Activated CD8-positive, alpha-beta memory T cell treated with anti-CD3 and anti-CD28 coated beads, Interleukin-2, amount 50 U/mL, for 1 hour (primary cell): ENCODE results near the gene DSTN.

ENCODE experiments used
- DNase-seq: peaks from one replicate; pipeline ENCODE4 v3.0.0-alpha.2; 2020; ENCODE audit errors: extremely low read depth

DSTN gene

DNA sequence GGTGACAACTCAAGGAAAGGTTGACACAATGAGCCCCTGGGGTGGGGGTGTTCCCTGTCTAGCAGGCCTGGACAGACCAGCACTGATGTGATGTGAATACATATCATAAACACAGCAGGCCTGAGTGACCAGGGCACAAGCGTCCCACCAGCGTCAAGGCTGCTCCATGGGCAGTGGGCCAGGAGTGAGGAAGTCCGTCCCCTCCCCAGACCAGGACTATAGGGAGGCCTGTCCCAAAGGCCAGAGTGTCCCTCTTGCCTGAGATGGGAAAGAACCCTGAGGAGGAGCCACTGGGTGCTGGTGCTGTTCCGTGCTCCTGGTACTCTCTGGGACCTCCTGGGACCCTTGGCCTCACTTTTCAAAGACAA, 67.5 kb downstream of the DSTN start:
- no peak for DNase-seq

DNA sequence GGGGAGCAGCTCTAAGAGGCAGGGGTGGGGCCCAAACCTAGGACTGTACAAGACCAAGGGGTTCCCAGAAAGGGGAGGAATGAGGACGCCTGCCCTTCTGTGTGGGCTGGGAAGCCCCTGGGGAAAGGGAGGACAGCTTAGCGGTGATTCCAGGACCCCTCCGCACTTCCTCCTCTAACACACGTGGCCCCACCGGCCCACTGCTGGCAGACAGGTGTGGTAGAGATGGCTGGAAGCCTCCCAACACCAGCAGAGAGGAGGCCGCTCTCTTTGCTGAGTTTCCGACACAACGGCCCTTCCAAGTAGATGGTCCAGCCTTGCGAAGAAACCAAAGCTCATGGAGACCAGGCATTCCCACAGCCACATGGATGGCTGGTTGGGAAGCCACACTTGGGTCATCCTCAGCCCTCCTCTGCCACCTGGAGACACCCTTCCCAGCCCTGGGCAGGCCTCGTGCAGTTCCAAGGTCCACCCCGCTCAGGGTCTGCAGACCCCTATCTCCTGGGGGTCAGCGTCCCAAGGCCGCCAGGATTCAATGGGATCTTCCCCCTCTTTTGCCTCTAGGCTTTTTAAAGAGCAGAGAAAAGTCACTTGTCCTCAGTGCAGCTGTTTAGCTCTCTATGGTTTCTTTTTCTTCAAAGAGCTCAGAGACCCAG, 68.2 kb downstream of the DSTN start:
- no peak for DNase-seq

DNA sequence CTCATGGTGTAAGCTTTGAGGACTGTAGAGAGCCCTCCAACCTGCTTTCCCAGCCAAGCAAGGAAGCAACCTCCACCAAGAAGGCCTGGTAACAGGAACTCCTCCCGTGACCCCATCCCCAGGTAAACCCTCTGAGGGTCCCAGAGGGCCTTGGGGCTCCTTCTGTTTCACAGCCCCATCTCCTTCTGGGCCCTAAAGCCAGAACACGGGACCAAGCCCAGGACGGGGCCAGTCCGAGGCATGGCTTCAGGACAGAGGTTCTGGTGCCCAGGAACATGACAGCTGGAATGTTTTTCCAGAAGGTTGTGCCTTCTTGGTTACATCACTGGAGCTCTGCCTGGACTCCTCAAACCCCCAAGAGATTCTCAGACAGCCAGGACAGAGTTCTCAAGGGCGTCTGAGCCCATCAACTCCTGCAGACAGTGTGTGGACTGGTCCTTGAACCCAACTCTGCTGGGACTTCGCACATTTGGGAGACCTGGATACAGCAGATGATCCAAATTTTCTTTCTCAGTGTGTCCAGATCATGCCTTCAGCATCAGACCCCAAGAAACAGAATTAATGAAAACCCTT, 69.0 kb downstream of the DSTN start:
- no peak for DNase-seq

DNA sequence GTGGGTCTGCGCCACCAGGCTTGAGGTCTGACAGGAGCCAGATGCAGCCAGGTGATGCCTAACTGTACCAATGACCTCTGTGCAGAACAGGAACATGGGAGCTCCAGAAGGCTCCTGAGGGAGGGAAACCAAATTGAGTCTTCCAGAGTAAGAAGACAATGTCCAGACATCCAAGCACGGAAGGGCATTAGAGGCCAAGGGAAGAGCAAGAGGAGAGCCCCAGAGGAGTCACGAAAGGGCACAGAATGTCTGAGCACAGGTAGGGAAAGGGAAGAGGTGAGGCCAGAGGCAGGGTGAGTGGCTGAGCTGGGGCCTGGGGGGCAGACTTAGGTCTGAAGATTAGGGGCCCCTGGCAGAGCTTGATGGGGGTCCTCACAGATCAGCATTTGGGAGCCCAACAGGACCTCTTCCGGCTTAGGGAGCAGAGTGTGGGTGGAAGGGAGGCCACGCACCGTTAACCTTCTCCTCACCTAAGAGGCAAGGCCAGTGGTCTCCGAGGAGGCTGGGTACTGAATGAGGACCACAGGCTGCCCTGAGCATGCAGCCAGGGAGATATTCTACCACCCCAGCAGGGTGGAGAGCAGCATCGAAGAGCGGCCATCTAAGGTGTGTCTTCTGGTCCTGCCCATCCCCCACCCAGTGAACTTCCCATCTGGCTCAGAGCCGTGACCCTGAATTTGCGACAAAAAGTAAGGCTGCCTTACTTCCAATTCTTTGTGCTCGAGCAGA, 70.4 kb downstream of the DSTN start:
- DNase-seq: no peak

DNA sequence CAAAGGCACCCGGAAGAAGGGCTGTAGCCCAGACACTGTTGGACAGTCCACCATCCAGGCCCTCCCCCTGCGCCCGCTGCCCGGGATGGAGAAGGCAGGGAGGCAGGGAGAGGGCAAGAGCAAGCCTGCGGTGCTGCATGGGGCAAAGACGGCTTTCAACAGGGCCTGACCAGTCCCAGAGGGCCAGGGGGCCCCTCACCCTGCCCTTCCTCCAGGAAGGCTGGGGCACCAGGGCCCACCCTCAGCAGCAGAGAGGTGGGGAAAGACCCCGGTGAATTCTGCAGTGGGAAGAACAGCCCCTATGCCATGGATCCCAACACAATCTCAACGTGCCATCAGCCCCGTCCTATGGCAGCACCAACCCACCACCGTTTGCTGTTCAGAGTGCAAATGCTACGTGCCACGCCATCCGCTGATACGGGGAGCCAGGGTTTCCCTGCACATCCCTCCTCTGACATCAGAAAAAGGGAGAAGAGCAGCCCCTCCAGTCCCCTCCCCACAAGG, 71.1 kb downstream of the DSTN start:
- DNase-seq: no peak

DNA sequence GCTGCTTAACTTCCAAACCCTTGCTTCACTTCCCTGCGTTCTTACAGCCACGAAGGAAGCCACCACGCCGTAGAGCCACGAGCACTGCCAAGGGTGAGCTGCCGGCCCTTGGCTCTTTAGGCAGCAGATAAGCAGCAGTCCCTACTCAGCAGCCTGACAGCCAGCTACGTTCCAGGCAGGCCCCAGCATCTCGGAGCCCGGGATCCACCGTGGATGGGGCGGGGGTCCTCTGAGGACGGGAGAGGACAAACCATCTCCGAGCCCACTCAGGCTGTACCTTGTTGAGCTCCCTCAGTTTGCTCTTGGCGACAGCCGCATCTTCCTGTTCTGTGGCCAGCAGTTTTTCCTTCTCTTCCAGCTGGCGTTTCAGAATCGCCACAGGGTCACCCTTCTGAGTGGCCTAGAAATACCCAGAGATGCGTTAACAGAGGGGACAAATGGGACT, 71.7 kb downstream of the DSTN start:
- DNase-seq: no peak

DNA sequence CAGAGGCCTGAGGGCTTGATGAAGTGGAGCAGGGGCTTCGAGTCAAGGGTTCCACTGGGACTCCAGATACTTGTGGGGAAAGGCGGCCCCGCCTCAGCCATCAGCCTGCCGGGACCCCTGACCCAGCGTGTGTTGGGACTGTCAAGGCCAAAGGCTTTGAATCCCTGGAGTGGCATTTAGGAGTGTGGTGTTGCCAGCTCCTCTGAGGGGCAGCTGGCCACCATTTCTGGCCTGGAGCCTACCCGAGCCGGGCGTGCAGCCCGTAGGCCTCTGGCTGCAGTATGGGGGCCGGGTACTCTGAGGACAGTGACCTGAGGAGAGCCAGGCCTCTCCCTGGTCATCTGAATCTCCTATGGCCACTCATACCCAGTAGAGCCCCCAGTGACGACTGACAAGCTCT, 72.1 kb downstream of the DSTN start:
- DNase-seq: no peak

DNA sequence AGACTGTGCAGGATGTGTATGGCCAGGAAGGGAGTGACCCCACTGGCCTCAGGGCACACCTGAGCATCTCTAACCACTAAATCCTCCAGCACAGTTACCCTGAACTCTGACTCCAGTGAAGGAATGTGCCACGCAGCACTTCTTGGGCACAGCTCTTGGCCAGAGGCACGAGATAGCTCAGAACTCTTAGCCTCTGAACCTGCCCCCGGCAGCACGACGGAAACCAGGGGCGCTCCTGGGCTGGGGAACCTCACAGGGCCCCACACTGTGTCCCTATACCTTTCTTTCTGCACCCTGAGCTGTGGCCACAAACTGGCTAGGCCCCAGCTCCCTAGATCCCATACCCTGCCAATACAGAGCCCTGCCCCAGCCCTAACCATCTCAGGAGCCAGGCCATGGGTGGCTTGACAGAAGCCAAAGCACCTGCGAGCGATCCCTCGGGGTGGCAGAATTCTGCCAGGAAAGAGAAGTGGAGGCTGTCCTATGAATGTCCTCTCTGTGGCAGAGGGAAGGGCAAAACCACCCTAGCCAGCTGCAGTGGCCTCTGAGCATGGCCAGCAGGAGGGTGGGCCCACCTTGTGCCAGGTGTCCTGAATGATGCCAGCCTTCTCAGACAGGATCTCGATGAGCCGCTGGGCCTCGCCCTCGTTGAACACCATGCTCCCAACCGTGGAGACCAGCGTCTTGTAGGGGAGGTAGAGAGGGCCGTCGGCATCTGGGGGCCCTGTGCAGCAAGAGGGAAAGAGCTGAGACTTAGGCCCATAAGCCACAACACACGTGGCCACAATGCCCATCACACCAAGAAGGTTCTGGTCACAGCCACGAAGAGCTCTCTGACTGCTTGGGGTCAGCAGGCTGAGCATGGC, 72.8 kb downstream of the DSTN start:
- DNase-seq: no peak

DNA sequence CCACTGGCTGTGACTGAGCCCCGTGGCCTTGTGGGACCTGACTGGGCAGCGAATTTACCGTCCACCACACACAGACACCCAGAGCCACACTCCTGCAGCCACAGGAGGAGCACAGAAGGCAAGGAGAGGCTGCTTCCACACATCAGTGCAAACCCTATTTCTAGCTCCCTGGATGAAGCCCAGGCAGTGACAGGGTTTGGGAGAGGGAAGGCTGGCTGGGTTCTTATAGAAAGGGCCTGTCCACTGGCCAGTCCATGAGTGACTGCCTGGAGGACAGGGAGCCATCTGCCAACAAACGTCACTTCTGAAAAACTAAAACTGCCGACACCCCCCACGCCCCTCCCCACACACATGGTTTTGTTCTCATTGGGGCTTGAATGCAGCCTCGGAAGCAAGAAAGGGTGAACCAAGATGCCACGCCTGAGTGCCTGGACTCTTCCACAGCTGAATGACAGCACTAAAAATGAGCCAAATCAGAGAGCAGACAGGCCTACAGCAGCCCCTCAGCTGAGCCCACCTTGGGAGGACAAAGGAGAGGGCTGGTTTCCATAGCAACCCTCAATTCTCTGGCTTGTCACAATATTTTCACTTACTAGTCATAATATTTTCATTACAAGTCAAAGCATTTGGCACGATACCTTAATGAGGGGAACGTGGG, 73.8 kb downstream of the DSTN start:
- no peak for DNase-seq

DNA sequence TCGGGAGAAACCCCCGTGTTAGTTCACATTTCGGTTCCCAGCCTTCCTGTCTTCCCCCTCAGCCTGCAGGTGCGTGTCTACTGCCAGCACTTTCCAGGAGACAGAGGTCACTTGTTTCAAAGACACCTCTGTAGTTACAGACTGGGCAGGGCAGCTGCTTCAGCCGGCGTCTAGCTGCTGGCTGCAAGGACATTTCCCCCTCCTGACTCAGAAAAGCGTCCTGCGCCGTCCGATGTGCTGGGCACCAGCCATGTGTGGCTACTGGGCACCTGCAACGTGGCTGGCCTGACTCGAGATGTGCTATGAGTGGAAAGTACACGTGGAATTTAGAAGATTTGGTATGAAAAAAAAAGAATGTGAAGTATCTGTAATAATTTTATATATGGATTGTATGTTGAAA, 74.6 kb downstream of the DSTN start:
- DNase-seq: no peak

DNA sequence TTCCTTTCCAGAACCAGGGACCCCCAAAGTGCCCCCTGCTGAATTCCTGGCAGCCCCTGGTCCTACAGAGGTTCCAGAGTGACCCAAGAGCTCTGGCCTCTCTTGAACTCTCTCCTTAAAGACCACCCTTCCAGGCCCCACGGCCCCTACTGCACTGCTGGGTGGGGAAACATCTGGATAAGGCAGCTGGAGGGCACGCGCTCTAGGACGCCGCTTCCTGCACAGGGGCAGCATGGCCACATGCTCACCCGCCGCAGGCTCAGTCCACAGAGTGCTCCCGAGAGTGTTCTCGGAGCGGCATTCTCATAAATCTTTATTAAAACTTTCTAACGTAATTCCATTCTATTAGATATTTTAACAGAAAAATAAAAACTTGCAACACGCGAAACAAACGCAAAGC, 75.1 kb downstream of the DSTN start:
- DNase-seq: no peak

DNA sequence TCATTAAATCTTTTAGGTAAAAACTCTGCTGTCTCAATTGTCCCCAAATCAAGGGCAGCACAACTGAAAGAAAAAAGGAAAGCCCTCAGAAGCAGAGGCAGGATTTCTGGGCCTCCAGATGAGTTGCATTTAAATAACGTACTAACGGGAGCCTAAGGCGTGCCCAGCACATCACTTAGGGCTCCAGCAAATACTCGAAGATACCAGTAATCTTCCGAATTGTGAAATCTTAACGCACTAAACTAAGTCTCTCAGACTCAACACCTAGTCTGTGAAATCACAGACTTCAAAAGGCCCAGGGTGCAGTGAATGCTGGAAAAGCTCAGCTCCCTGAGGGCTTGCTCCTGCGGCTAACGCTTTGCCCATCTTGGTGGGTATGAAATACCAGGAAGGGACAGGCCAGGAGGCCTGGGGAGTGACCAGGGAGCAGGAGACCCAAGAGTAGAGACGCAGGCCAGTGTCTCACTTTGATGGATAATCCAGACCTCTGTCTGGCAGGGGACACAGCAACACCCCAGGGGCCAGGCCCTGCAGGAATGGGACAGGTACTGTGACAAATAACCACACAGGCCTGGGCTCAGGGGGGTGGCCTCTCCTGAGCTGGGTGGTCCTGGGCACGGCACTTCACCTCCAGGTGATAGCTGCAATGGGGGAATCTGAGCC, 75.8 kb downstream of the DSTN start:
- DNase-seq: no peak

DNA sequence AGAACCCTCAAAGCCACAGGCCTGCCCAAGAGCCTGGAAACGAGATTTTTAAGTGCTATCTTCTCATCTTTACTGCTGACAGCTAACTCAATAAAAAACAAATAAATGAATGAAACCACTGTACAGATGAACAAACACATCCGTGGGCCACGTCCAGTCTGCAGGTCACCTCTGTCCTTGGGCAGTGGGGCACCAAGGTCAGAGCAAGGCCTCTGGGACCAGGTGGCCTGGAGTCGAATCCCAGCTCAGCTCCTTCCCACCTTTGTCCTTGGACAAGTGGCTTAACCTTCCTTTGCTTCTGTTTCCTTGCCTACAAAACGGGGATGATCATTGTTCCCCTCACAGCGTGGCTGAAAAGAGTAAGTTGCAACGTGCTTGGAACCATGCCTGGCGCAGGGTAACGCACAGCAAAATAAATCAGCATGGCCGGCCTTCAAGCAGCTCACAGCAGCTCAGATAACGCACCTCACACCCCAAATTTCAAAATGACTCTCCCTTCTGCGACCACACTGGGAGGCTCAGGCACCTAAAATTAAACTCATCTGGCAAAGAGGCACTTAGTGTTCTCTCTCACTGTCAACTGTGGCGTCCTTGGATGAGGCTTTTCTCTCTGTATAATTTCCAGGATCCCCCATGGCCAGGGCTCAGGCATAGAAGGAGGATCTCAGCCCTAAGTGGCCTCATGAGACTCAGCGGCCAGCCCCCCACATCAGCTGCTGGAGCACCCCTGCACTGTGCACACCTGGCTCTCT, 76.5 kb downstream of the DSTN start:
- no peak for DNase-seq

DNA sequence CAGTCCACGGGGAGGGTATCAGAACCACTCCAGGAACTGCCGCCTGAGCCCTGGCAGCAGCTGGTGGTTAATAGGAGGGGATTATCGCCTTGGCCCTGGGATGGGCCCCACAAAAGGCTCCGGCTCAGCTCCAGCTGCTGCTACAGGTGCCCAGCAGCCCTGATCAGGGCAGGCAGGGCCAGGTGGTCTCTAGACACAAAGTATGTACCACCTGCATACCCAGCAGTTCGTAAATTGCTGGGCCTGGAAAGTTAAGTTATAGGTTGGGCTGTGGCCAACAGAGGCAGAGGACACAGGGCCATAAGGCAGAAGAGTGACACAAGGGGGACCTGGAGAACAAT, 77.1 kb downstream of the DSTN start:
- no peak for DNase-seq

DNA sequence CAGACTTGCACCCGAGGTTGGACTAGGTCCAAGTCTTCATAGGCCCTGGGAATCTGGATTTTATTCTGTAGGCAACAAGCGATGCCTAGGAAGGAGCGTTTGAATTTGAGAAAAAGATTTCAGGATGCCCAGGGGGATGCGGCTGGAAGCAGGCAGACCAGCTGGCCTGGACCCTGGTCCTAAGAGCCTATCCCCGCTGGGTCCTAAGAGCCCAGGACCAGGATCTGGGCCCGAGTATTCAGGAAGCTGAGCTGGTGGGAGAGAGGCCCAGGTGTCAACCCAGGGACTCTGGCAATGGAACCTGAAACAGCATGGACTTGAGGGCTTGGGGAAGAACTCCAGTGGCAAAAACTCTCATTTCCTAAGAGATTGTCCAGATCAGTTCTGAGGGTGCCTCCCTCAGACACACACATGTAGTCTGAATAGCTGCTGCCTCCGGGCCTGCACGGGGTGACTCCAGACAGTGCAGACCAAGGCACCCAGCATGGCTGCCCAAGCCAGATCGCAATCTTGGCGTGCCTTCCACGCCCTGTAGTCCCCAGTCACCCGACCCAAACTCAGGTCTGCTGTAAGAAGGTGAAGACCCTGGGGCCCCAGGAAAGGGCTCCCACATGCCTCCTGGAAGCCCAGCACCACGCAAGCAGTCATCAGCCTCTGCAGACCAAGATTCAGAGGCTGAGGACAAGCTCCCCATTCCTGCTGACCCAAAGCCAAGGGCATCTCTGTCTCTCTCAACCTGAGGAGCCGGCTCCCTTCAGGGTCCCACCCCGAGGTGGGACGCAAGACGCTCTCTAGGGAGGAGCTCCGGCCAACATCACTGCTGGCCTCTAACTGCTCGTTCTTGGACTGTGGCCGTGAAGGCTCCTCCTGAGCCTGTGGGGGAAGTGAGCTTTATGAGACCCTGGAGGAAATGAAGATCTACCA, 77.8 kb downstream of the DSTN start:
- DNase-seq: no peak

DNA sequence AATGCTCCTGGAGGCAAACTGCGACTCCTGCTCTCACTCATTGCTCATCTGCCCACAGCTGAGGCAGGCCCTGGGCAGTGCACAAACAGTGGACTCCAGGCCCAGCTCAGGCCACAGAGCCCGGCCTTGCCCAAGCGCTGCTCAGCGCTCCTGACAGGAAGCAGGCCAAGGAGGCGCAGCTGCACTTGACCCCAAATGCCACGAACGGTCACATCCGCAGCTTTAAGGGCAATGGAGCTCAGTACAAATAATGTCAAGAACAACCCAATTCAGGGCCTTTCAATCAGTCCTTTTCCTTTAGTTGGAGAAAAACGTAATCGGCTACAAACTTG, 78.4 kb downstream of the DSTN start:
- no peak for DNase-seq

DNA sequence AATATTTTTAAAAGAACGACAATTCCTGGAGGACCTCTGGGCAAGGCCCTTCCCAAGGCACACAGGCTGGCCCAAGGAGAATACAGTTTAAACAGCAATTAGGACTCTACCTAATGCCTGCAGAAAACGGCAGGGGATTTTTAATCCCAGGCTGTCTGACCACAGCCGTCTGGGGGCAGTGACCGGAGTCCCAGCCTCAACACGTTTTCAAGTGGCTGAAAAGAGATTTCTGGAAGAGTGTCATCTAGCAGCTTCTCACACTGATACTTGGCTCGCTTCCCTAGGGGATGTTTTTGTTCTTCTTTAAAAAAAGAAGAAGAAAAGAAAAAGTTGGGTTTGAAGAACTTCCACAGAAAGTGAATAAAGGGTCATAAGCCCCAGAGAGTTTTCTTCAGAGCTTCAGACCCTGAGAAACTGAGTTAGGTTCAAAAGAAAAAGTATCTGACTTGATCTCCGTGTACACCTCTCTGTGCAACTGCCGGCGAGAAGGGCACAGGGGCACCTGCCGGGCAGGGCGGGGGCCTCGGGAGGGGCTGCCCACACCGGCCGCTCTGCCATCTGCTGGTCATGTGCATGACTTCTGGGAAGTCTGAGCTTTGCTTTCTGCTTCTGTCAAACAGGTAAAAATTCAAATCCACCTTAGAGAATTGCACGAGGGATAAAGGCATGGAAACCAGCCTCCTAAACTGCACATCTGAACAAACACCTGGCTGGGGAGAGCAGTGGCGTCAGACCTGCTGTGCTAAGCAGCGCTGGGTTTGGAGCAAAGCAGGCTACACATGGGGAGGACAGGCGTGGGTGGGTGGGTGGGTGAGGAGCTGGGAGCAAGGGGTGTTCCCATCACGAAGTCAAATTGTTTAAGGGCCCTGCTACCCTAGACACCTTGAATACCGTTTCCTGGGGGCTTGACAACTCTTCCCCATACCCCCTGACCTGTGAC, 79.2 kb downstream of the DSTN start:
- DNase-seq: no peak

DNA sequence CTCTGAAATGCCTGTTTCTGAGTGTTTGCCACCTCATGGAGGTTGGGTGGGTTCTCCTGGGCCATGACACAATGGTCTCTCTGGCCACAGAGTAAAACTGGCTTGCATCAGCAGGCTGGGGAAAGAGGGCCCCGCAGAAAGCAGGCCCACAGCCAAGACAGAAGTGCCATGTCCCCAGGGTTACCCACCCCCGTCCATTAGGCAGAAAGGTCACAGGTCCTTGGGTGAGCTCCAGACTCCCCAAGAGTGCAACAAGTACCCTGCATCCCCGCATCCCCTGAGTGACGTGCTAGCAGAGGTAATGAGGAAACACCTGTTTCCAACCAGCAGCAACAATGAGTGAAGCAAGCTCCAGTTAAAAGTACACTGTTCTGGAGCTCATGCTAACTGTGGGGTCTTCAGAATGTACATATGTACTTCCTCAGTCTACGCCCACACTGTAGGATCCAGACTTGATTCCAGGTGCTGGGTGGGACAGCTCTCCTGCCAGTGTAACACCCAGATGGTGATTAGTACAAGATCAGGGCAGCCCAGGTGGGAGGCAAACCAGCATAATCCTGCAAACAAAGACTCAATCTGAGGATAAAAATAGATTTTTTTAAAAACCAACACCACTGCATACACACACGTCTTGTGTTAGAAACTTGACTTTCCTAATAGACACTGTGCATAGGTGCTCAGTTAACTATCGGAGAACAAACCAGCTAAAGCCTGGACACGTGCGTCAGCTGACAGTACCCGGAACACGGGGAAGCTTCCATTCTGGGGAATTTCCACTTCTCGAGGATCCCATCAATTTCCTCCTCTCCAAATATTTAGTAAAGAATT, 80.6 kb downstream of the DSTN start:
- no peak for DNase-seq
